ENCODE measurements around the gene CACNA1G.

Gene CACNA1G

DNA sequence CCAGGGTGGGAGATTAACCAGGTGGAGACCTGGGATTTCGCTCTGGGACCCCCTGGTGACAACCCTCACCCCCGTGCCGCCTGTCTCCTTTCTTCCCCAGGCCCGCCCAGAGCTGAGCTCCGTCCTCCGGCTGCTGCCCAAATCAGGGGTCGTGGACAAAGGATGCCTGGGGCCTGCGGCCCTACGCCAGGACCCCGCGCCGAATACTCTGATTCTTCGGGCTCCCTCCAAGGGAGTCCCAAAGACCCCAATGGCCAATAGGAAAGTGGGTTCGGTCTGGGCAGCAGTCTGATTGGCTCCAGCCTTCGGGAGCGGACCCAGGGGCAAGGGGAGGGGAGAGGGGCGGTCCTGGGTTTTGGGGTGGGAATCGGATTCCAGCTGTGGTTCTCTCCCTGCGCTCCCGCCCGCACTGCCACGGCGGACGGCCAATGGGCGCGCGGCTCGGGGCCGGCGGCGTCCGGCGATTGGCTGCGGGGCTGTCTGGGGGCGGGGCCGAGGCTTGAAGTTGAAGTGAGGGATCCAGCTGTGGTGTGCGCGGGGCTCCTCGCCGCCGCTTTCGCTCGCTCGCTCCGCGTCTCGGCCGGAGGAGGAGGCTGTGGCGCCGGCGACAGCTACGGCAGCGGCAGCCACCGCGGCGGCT lies at the start of gene CACNA1G:
Gene CACNA1G, plus strand, starts transcription at position 531 of the 640 bp plus-strand sequence. CDS start 745 bp downstream, outside the sequence.
- DNase-seq: no peak

- no peak for DNase-seq
Observed at GRCh38 chr17:50511058-50511457, 49.5 kb upstream of the CACNA1G start.

DNA sequence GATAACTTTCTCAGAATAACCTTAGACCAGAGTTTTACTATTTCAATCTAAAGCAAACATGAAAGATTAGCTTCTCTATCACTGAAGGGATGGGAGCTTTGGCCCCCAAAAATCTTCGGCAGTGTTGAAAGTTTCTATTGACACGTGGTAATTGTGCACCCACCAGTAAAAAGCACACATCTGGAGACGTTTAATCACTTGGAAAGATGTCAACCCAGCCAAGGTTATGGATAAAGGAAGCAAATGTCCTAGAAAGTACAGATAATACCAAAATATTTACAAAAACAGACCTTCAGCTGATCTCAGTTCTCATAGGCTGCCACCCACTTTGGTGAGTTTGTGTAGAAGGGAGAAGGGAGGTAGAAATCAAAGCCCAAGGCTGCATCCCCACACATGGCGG lies 47.0 kb upstream of the CACNA1G start:
- no peak for DNase-seq

DNA sequence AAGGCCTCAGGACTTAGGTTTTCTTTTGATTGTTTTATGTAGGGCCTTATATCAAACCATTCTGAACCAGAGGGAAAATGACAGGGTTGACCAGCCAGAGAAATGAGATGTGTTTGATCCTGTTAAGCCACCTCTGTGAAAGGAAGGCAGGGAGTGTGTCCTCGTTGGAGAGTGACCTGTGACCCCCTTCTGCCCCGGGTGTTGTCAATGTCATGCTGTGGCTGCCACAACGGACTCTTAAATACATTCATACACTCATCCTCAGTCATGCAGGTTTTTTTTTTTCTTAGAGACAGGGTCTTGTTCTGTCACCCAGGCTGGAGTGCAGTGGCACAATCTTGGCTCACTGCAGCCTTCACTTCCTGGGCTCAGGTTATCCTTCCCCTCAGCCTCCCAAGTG lies 46.1 kb upstream of the CACNA1G start:
- DNase-seq: no peak

DNA sequence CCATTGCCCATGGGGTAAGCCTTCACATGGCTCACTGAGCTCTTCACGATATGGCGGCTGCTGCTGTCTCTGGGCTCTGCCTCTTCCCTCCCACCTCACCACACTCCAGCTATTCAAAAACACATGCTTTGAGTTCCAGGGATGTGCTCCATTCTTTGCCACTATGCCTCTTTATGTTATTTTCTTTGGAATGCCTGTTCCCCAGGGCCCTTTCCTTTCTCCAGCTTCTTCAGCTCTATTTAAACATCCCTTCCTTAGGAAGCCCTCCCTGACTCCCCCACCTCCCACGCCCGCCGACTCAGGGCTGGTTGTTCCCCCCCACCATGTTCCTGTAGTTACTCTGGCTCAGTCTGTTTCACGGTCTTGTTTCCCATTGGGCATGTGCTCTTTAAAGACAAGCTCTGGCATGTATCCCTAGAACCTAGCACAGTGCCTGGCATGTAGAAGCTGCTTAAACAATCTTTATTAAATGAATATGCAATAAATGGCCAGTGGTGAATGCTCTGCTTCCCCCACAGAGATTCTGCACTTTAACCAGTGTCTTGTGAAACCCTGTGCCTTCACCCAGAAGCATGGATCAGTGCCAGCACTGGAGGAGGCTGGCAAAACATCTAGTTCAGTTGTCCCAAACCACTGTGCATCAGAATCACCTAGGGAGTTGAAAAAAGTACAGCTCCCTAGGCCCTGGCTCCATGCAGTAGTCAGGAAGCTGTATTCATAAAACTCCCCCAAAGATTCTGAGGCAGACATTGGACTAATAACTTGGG lies 45.4 kb upstream of the CACNA1G start:
- no peak for DNase-seq

- no peak for DNase-seq
Observed at GRCh38 chr17:50517011-50517410, 43.5 kb upstream of the CACNA1G start.

DNA sequence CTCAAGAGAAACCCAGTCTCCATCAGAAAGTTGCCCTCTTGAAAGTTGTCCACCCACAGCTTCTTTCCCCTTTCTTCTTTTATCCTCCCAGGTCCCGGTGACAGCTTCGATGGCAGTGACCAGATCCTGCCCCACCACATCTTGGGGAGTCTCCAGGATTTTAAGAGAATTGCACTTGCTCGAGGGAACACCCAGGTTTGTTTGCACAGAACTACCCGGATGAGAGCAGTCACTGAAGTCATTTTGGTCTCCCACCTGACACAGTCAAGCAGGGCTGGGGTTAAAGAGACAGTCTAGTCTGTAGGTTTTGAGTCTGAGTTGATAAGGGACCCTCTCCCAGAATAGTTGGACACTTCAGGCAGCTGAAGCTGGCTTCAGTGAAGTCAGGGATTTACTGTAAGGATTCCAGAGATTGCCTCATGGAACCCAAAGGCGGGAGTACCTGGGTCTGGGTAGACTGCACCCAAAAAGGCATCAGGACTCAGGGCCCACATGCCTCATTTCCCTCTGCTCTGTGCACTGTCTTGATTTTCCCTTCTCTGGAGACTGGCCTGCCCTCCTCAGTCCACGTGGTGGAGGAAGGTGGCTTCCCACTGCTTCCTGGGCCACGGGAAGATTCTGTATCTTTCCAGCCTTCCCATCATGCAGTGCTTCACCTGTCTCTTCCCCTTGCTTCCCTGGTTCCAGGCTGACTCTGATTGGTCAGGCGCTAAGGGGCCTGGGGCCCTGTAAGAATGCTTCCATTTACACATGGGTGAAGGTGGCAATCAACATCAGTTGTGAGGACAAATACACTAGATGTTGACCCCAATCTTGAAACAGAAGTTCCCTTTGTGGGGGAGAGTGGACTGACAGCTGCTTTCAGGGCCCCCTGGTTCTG lies 42.8 kb upstream of the CACNA1G start:
- no peak for DNase-seq

DNA sequence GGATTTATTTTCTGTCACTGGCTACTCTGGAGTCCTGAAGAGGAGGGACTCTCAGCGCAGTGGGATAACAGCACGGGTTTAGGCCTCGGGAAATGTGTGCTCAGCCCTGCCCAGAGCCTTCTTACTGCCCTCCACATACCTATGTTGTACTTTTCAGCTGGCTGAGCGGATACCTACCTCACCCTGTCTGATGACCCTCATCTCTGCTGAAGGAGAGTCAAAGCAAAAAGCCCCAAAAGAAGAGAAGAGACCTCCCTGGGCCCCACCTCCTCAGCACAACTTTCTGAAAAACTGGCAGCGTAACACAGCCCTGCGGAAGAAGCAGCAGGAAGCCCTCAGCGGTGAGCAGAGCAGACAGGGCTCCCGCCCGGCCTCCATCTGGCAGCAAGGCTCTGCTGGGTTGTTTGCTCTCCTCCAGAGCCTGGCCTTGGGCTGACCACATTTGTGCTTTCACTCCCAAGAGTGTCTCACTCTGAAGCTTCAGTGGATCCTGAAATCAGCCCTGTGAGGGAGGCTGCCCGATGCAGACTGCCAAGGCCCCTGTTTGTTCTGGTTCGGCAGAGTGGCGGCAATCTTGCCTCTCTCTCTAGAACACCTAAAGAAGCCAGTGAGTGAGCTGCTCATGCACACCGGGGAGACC lies 42.0 kb upstream of the CACNA1G start:
- no peak for DNase-seq

GRCh38 chr17:50519141-50519834 lies 41.2 kb upstream of the CACNA1G start:
- no peak for DNase-seq

GRCh38 chr17:50520483-50520882 lies 40.0 kb upstream of the CACNA1G start:
- DNase-seq: no peak

GRCh38 chr17:50521514-50521913 lies 39.0 kb upstream of the CACNA1G start:
- DNase-seq: no peak

- DNase-seq: no peak
Observed at GRCh38 chr17:50522766-50523165, 37.7 kb upstream of the CACNA1G start.

DNA sequence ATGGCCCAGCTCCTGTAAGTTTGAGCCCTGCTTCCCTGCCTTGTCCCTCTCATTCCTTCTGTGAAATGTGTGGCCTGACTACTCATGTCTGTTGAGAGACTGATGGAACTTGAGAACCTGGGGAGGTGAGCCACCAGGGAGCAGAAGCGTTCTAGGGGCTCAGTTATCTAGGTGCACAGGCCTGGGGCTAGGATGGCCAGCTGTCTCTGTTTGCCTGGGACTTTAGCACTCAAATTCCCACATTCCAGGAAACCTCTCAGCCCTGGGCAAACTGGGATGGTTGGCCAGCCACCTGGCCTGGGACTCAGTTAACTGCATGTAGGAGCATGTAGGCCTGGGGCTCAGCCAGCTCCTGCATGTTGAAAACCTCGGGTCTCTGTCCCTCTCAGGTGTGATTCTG lies 37.3 kb upstream of the CACNA1G start:
- DNase-seq: no peak

GRCh38 chr17:50524838-50525237 lies 35.7 kb upstream of the CACNA1G start:
- DNase-seq: no peak

DNA sequence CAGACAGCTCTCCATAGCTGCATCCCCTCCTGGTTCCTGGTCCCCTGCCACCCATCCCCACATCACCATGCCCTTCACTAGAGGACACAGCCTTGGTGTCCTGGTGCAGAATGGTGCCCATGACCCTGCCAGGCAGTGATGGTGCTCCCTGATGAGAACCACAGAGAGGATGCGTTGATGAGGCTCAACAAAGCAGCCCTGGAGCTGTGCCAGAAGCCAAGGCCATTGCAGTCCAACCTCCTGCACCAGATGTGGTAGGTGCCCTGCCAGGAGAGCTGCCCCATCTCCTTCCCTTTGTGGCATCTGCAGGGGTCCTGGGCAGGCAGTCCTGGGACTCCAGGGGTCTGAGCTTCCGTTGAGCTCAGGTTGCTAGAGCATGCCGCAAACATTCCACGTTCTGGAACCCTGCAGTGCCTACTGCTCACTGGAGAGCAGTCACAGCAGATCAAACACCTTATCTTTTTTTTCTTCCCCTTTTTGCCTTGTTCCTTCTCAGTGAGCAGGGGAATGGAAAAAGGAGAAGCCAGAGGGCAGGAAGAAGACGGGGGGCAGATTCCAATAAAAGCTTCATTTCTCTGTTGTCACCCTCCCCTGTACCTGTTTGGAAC lies 33.3 kb upstream of the CACNA1G start:
- DNase-seq: no peak

- no peak for DNase-seq
Observed at GRCh38 chr17:50527949-50528474, 32.5 kb upstream of the CACNA1G start.

GRCh38 chr17:50529849-50530248 lies 30.7 kb upstream of the CACNA1G start:
- no peak for DNase-seq

GRCh38 chr17:50531428-50532025 lies 29.0 kb upstream of the CACNA1G start:
- no peak for DNase-seq

GRCh38 chr17:50532452-50533024 lies 28.0 kb upstream of the CACNA1G start, which contains the start of gene EPN3:
Gene EPN3 (plus strand): TSS chr17:50532735. CDS start chr17:50536557, 3,822 bp downstream.
- DNase-seq: no peak

GRCh38 chr17:50533185-50533584 lies 27.3 kb upstream of the CACNA1G start:
- DNase-seq: no peak

DNA sequence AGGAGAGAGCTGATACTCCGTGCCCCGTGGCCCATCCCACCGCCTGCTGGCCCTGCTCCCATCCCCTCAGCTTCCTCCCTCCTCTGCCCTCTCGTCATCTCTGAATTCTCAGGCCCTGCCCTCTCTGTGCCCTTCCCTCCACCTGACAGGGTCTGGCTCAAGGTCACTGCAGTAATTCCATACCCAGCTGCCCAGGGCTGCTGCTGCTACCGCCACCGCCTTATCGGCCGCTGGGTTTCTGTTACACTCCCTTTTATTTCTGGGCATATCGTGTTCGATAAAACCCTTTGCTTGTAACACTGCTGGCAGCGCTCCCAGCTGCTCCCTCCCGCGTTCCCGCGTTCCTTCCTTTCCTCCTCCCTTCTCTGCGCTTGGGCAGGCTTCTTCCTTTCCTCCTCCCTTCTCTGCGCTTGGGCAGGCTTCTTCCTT lies 26.8 kb upstream of the CACNA1G start:
- DNase-seq: no peak
